Measurements from ENCODE around the gene CCDC158. TPM values are rescaled to one million over a fixed set of nuclear protein-coding genes. Genes with fewer than 3 reads are reported as not detected.

CCDC158 gene
- total RNA-seq, 2 donors from 2014 or later, result not detected

- Mint-ChIP-seq H3K9me3 (no peaks in the 10 kb centered on the region), H3K4me1 (ENCODE audit: low read depth) (no peaks in the 10 kb centered on the region)
These were observed 147.9 kb downstream of the CCDC158 start for GRCh38 chr4:76272999-76273398.

GRCh38 chr4:76272582-76272981 lies 148.4 kb downstream of the CCDC158 start:
- Mint-ChIP-seq H3K27me3 (ENCODE audit: low read depth) (peaks cover 33% of the 10 kb centered on the region), H3K9me3 (no peaks in the 10 kb centered on the region), H3K27ac (no peak overlapping the region), H3K36me3 (ENCODE audit: insufficient read depth in 2 of 2) (no peaks in the 10 kb centered on the region), H3K4me3 (no peak overlapping the region), H3K4me1 (ENCODE audit: low read depth) (no peaks in the 10 kb centered on the region)
- ATAC-seq (replicated peaks in 1 of 2) (no peak), DNase-seq (no peak)

More at GRCh38 chr4:76272999-76273398, 147.9 kb downstream of the CCDC158 start:
- Mint-ChIP-seq H3K27ac (no peak overlapping the region), H3K36me3 (ENCODE audit: insufficient read depth in 2 of 2) (no peaks in the 10 kb centered on the region), H3K27me3 (ENCODE audit: low read depth) (peaks cover 33% of the 10 kb centered on the region), H3K4me3 (no peak overlapping the region)
- DNase-seq (no peak), ATAC-seq (replicated peaks in 1 of 2) (no peak)

- DNase-seq (no peak), ATAC-seq (replicated peaks in 1 of 2) (no peak)
- H3K36me3 Mint-ChIP-seq (ENCODE audit: insufficient read depth in 2 of 2), result no peaks in the 10 kb centered on the region
- no peaks in the 10 kb centered on the region for H3K9me3 Mint-ChIP-seq
- no peak overlapping the region for H3K4me3 Mint-ChIP-seq
- H3K4me1 Mint-ChIP-seq (ENCODE audit: low read depth), result no peaks in the 10 kb centered on the region
- no peak overlapping the region for H3K27ac Mint-ChIP-seq
- peaks cover 33% of the 10 kb centered on the region for H3K27me3 Mint-ChIP-seq (ENCODE audit: low read depth)
These were observed 148.9 kb downstream of the CCDC158 start for GRCh38 chr4:76272073-76272472.

DNA sequence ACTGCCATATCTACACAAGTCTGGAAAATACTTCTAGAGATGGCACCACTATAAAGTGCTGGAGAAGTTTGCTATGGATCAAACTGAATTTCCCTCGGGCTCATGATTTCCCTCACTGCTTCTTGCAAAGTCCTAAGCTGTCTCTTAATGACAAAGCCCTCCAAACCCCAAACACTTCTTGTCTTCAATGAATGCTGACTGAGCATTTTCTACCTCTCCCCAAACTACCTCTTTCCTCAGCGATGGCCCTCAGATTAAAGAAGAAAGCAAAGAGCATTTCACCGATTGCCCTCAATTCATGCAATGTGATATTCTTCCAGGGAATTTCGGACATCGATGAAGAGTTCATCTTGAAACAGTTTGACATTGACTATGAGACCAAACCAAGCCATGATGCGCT lies 149.7 kb downstream of the CCDC158 start:
- Mint-ChIP-seq H3K4me3 (no peak overlapping the region), H3K36me3 (ENCODE audit: insufficient read depth in 2 of 2) (no peaks in the 10 kb centered on the region), H3K27ac (no peak overlapping the region), H3K9me3 (no peaks in the 10 kb centered on the region), H3K4me1 (ENCODE audit: low read depth) (no peaks in the 10 kb centered on the region), H3K27me3 (ENCODE audit: low read depth) (peaks cover 31% of the 10 kb centered on the region)
- ATAC-seq (replicated peaks in 1 of 2), result no peak
- DNase-seq, result no peak

GRCh38 chr4:76270244-76271175 lies 150.4 kb downstream of the CCDC158 start:
- H3K27me3 Mint-ChIP-seq (ENCODE audit: low read depth), result peaks cover 24% of the 10 kb centered on the region
- H3K27ac Mint-ChIP-seq, result no peak overlapping the region
- H3K4me3 Mint-ChIP-seq, result no peak overlapping the region
- no peak for ATAC-seq (replicated peaks in 1 of 2)
- no peaks in the 10 kb centered on the region for H3K36me3 Mint-ChIP-seq (ENCODE audit: insufficient read depth in 2 of 2)
- no peak for DNase-seq
- no peaks in the 10 kb centered on the region for H3K4me1 Mint-ChIP-seq (ENCODE audit: low read depth)
- H3K9me3 Mint-ChIP-seq, result no peaks in the 10 kb centered on the region

GRCh38 chr4:76267811-76268210 lies 153.1 kb downstream of the CCDC158 start:
- Mint-ChIP-seq H3K36me3 (ENCODE audit: insufficient read depth in 2 of 2) (no peaks in the 10 kb centered on the region), H3K27ac (no peak overlapping the region), H3K4me3 (no peak overlapping the region), H3K9me3 (no peaks in the 10 kb centered on the region), H3K4me1 (ENCODE audit: low read depth) (no peaks in the 10 kb centered on the region), H3K27me3 (ENCODE audit: low read depth) (peaks cover 7% of the 10 kb centered on the region)
- ATAC-seq (replicated peaks in 1 of 2), result no peak
- DNase-seq, result no peak

GRCh38 chr4:76266627-76267026 lies 154.3 kb downstream of the CCDC158 start:
- no peak for DNase-seq
- H3K9me3 Mint-ChIP-seq, result no peaks in the 10 kb centered on the region
- no peaks in the 10 kb centered on the region for H3K4me1 Mint-ChIP-seq (ENCODE audit: low read depth)
- H3K4me3 Mint-ChIP-seq, result no peak overlapping the region
- peaks cover 6% of the 10 kb centered on the region for H3K27me3 Mint-ChIP-seq (ENCODE audit: low read depth)
- H3K27ac Mint-ChIP-seq, result no peak overlapping the region
- ATAC-seq (replicated peaks in 1 of 2), result no peak
- H3K36me3 Mint-ChIP-seq (ENCODE audit: insufficient read depth in 2 of 2), result no peaks in the 10 kb centered on the region

DNA sequence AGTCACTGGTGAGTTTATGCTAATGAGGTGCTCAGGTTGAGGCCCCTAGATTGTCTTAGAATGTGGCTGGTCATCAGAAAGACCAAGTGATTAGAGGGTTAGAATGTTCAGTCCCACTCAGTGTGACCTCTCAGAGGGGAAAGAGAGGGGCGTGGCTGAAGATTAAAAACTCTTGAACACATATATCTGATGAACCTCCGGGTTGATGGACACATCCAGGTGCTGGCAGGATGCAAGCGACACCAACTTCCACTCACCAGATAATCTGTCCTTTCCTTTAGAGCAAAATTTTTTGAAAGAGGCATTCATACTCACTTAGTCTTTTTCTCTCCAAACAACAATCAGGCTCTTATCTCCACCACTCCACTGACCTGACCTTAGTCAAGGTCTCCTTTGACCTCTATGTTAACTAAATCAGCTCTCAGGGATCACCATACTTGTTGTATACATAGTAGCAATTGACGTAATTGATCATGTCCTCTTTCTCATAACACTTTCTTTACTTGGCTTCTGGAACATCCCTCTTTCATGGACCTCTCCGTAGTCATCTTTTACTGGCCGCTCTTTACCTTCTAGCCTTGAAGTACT lies 155.2 kb downstream of the CCDC158 start:
- Mint-ChIP-seq H3K4me1 (ENCODE audit: low read depth) (no peaks in the 10 kb centered on the region), H3K36me3 (ENCODE audit: insufficient read depth in 2 of 2) (no peaks in the 10 kb centered on the region), H3K27ac (no peak overlapping the region), H3K4me3 (no peak overlapping the region), H3K27me3 (ENCODE audit: low read depth) (peaks cover 8% of the 10 kb centered on the region), H3K9me3 (no peaks in the 10 kb centered on the region)
- no peak for DNase-seq
- ATAC-seq (replicated peaks in 1 of 2), result no peak

Other genes starting within 250 kb of the CCDC158 start
- 1 to 10 TPM; 5.1 to 8.1 TPM for gene SCARB2, start 207.3 kb downstream of the CCDC158 start, total RNA-seq
- not detected for gene FAM47E, start 169.4 kb downstream of the CCDC158 start, total RNA-seq
- under 1 TPM in 1 of 2 donors, not detected in 1; 0.30 TPM for gene STBD1, start 114.4 kb downstream of the CCDC158 start, total RNA-seq
- gene SHROOM3, start 14.1 kb upstream of the CCDC158 start, total RNA-seq, result under 1 TPM; 0.09 to 0.10 TPM

Measured in activated T-cell treated with anti-CD3 and anti-CD28 coated beads, Interleukin-2, amount 50 U/mL, for 72 hours (primary cell).